K562 (cell line): Measurements from ENCODE around the gene CELSR3. TPM values are rescaled to one million over a fixed set of nuclear protein-coding genes. Genes with fewer than 3 reads are reported as not detected.
A peak's percentile ranks its signal among the peaks of the same experiment; 100 is the strongest.

ENCODE experiments used
- CREB3L1 ChIP-seq: fragments of 450-650 bp; IDR thresholded peaks from 2 replicates; pipeline ENCODE4 v1.6.1; 2014; ENCODE audit warnings: low read depth, mild to moderate bottlenecking, moderate library complexity, borderline replicate concordance
- DIDO1 ChIP-seq: fragments of 450-650 bp; IDR thresholded peaks from 2 replicates; pipeline ENCODE4 v1.6.1; 2016; ENCODE audit warnings: low read depth, missing biosample characterization, missing genetic modification characterization
- KHSRP ChIP-seq: fragments of 450-650 bp; IDR thresholded peaks from 2 replicates; pipeline ENCODE4 v1.6.1; 2017
- MAFG ChIP-seq: fragments of 450-650 bp; conservative IDR thresholded peaks from 2 replicates; pipeline ENCODE4 v1.6.1; 2016; ENCODE audit warnings: missing genetic modification characterization, missing compliant biosample characterization
- MGA ChIP-seq: fragments of 450-650 bp; IDR thresholded peaks from 2 replicates; pipeline ENCODE4 v1.6.1; 2016; ENCODE audit warnings: mild to moderate bottlenecking, moderate library complexity
- POLR2G ChIP-seq: fragments of 200-400 bp; formaldehyde crosslinking; IDR thresholded peaks from 2 replicates; pipeline ENCODE4 v1.6.1; 2017; ENCODE audit warnings: low read depth, mild to moderate bottlenecking, antibody characterized with exemption, low read length, moderate library complexity
- ZBTB7A ChIP-seq: IDR thresholded peaks from 2 replicates; pipeline ENCODE4 v1.6.1; 2011; ENCODE audit warnings: low read depth, mild to moderate bottlenecking, low read length, moderate library complexity, borderline replicate concordance; ENCODE audit not compliant: control insufficient read depth
- ZNF609 ChIP-seq: sonication (generic); formaldehyde crosslinking; IDR thresholded peaks from 2 replicates; pipeline ENCODE4 v1.8.1; 2023; ENCODE audit warnings: missing genetic modification reagents, mild to moderate bottlenecking, borderline replicate concordance
- polyA plus RNA-seq, 8 experiments: library from polyadenylated mRNA; depleted of rRNA in 4 of 8; stranded (reverse) in 5 of 8; unstranded in 3 of 8; fragments of >200 nt; fragmentation: Nextera tagmentation in 2 of 8; fragmentation: Illumina TruSeq in 1 of 8; extraction: Ambion mirVana in 2 of 8; extraction: Trizol in 1 of 8; gene quantifications; 2 replicates each; pipeline versions ENCODE4 v1.2.1 to v1.2.3, GENCODE V29; 2011 to 2014; ENCODE audit warnings: inconsistent platforms in 1 of 8, missing spikeins in 1 of 8
- total RNA-seq, 7 experiments: library from RNA; depleted of rRNA in 6 of 7; stranded (reverse); fragments of >200 nt in 6 of 7; fragmentation: Illumina TruSeq in 2 of 7; extraction: Trizol in 2 of 7; gene quantifications; 2 replicates each; pipeline versions ENCODE4 v1.2.1 to v1.2.3, GENCODE V29; 2011 to 2021; ENCODE audit warnings: low replicate concordance in 1 of 7

CELSR3 gene
- total and polyA plus RNA-seq, 9 of the 15 experiments (the other 6 are each of a cell fraction or from before 2014, with no cell fraction given): 0.10 to 2.7 (median 0.76) TPM

- peak; percentile 96 for TF ChIP-seq MGA
- no peak for TF ChIP-seq KHSRP
- TF ChIP-seq POLR2G: peak; percentile 87
- peak; percentile 26; the same call in 1 of the 2 replicates for TF ChIP-seq ZBTB7A
- peak; percentile 73; the same call in 1 of the 2 replicates for TF ChIP-seq CREB3L1
- no peak for TF ChIP-seq DIDO1 (tag)
- TF ChIP-seq MAFG: no peak
- TF ChIP-seq ZNF609 (CRISPR knock-in tag): no peak
Measured at GRCh38 chr3:48663489-48664312, 1.0 kb upstream of the CELSR3 start (continued).
